Activated T-cell treated with anti-CD3 and anti-CD28 coated beads for 24 hours (primary cell): Measurements from ENCODE around the gene PLG.
A peak's percentile ranks its signal among the peaks of the same experiment; 100 is the strongest.
"Not testable (repeated sequence)": the region's sequence is repeated elsewhere in the genome, so short reads cannot be mapped to it uniquely, and the experiment has no call there.

Experiments used
- DNase-seq: peaks from one replicate; pipeline ENCODE4 v3.0.0-alpha.2; 2020; ENCODE audit warnings: low read depth

Gene PLG

GRCh38 chr6:160701918-160702680, at the start of gene PLG:
TSS of gene PLG (plus strand) at chr6:160702244. CDS start at chr6:160702305, 61 bp downstream.
- DNase-seq, result not testable (repeated sequence)

- no peak for DNase-seq
These were observed 42.5 kb upstream of the PLG start for GRCh38 chr6:160659562-160659961.

DNA sequence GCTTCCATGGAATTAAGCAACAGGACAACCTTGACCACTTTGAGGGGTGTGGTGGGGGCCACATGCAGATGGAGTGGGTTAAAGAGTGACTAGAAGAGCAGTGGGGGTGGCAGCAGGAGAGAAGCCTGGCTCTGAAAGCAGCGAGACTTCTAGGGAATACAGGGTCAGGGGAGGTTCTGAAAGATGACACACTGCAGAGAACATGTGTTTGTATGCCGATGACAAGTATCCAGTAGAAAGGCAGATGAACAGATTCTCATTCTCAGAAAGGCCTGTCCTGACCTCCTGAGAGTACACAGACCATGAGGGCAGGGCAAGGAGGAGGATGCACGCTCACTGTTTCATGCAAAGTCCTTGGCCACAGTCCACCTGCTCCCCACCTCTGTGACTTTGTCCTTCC, 40.8 kb upstream of the PLG start:
- DNase-seq, result no peak

- no peak for DNase-seq
These were observed 39.6 kb upstream of the PLG start for GRCh38 chr6:160662429-160662828.

- no peak for DNase-seq
These were observed 39.2 kb upstream of the PLG start for GRCh38 chr6:160662842-160663241.

- DNase-seq, result not testable (repeated sequence)
These were observed 37.8 kb upstream of the PLG start, which contains the start of gene LPA for GRCh38 chr6:160664198-160664597. TSS of gene LPA (minus strand) at chr6:160664275. CDS start at chr6:160664214, 61 bp downstream.

GRCh38 chr6:160667639-160668481, 34.2 kb upstream of the PLG start:
- DNase-seq, result peak; percentile 7

DNA sequence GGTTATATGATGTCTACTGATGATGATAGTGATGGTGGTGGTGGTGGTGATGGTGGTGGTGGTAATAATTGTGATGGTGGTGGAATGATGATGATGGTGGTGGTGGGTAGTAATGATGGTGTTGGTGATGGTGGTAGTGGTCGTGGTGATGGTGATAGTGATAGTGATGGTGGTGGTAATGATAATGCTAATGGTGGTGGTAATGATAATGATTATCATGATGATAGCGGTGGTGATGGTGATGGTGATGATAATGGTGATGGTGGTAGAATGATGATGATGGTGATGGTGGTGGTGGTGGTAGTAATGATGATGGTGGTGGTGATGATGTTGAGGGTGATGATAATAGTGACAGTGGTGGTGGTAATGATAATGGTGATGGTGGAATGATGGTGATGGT, 33.5 kb upstream of the PLG start:
- DNase-seq, result no peak

- not testable (repeated sequence) for DNase-seq
These were observed 25.6 kb upstream of the PLG start for GRCh38 chr6:160676418-160676817.

DNA sequence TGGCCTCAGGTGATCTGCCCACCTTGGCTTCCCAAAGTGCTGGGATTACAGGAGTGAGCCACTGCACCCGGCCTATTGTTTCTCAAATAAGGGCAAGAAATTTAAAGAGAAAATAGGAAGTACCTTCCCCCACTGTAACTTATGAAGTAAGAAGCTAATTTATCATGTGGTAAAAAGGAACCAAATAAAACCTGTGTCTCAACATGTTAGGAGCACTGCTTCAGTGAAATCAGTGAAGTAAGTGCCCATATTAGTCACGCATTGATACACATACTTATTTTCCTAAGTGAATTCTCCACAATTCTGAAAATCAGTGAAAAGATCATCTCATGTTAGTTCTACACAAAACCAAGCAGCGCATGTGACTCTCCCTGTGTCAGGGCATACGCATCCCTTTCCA, 23.8 kb upstream of the PLG start:
- DNase-seq, result no peak

DNA sequence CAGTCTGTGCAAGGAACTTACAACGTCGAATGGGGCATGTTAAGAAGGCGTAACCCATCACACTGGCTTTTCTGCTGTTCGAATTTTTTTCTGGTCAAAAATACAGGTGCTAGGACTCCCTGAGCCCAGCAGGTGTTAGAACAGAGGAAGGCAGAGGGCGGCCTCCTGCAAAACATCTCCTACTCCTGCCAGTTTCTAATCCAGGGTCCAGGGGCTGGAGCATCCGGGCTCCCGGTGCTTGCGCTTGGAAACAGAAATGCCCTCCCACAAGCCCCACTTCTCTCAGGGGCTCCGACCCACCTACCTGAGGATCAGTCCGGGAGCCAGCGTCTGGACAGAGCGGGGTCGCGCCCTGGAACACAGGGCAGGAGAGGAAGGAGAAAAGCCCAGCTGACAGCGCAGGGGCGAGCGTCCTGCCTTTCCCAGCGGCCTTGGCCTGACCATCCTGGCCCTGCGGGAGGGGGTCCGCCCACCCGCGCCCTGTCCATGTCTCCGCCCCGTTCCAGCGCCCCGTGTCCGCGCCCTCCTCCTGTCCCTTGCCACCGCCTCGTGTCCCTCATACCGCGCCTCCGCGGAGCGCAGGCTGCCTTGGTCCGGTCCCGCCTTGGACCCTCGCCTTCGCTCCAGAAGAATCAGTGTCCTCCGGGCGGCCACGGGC, 23.2 kb upstream of the PLG start:
- DNase-seq, result no peak

DNA sequence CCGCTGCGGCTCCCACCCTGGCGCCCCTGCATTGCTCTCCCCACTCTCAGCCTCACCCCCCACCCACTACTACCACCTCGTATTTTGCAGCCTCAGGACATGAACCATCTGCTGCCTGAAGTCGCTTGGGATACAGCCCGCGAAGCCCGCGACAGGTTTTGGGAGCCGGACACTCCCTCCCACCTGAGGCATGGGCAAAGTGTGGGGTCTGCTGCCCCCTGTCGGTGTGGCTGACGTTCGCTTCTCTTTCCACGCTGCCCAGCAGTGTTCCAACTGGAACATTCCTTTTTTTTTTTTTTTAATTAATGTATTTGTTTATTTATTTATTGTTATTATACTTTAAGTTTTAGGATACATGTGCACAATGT, 22.7 kb upstream of the PLG start:
- no peak for DNase-seq

DNA sequence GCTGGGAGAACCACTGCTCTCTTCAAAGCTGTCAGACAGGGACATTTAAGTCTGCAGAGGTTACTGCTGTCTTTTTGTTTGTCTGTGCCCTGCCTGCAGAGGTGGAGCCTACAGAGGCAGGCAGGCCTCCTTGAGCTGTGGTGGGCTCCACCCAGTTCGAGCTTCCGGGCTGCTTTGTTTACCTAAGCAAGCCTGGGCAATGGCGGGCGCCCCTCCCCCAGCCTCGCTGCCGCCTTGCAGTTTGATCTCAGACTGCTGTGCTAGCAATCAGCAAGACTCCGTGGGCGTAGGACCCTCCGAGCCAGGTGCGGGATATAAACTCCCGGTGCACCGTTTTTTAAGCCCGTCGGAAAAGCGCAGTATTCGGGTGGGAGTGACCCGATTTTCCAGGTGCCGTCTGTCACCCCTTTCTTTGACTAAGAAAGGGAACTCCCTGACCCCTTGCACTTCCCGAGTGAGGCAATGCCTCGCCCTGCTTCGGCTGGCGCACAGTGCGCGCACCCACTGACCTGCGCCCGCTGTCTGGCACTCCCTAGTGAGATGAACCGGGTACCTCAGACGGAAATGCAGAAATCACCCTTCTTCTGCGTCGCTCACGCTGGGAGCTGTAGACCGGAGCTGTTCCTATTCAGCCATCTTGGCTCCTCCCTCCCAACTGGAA, 16.8 kb upstream of the PLG start:
- DNase-seq, result not testable (repeated sequence)

GRCh38 chr6:160685762-160686450, 16.1 kb upstream of the PLG start:
- no peak for DNase-seq

DNA sequence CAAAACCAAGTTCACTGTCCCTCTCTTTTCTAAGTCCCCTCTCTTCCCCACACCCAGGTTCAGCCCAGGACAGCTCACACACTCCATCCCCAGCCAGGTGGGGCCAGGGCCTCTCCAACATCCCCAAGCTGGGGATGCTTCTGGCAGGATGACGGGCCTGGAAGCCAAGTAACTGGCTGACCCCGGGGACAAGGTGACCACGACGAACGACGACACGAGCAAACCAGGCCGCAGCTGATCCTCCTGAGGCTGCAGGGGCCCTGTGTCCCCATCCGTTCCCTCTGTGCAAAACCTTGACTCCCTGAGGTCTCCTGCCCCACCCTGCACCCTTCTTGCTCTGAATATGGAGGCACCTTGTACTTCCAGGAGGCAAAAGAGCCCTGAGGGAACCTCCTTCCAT, 11.6 kb upstream of the PLG start:
- no peak for DNase-seq

GRCh38 chr6:160691617-160692016, 10.4 kb upstream of the PLG start:
- DNase-seq, result no peak

DNA sequence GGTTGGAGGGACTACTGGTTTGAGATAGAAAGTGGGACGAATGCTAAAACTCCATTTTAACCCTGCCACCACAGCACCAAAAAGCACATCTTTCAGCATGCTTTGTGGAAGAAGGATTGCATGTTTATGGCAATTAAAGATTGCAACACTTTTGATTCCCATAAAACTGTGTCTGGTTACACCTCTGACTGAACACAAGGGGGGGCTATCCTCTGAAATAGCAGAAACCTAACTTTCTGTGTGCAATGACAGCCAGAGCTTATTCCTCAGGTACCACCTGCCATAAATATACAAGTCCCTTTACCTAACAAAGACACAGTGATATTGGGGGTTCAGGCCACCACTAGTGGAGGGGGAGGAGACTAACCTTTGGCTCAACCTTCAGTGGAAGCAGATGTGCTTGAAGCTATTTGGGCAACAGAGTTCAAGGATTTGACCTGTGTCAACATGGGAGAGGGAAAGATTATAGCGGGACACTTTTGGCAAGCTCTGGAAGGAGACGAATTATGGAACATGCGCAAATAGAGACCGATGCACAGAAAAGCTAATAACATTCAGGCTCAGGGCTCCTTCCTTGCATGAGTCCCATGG, 9.6 kb upstream of the PLG start:
- DNase-seq, result no peak

GRCh38 chr6:160695025-160695424, 7.0 kb upstream of the PLG start:
- DNase-seq, result not testable (repeated sequence)

DNA sequence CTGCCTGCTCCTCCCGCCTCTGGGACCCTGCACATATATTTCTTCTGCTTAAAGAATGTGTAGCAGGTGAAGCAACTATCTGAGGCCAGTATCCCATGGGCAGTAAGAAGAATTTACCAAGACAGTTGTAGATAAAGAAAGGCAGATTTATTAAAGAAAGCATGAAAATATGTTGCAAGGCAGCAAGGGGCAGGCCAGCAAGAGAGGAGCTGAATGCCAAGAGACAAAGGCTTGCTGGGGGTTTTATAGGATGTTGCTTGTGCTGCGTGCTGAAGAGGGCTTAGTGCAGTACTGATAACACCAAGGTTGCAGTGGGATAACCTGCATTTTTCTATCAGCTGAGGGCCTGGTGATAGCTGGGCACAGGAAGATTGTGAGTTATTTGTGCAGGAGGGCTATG, 6.4 kb upstream of the PLG start:
- not testable (repeated sequence) for DNase-seq

GRCh38 chr6:160696884-160697283, 5.2 kb upstream of the PLG start:
- DNase-seq, result not testable (repeated sequence)

DNA sequence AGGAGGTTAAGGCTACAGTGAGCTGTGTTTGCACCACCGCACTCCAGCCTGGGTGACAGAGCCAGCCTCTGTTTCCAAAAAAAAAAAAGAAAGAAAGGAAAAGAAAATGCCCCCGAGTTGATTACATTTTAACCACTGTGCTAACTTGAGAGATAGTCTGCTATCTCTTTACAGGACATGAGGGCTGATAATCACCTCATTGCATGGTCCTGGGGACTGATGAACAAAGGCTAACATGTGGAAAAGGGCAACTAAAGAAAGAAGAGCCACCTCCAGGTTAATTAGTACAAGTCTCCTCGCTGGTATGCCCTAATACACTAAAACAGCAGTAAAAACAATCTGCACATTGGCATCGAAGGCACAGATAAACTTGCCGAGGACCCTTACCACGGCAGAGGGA, 4.2 kb upstream of the PLG start:
- DNase-seq, result no peak
